Forelimb muscle (tissue), 1 donor: Measurements from ENCODE around the gene ENDOD1. TPM values are rescaled to one million over a fixed set of nuclear protein-coding genes. Genes with fewer than 3 reads are reported as not detected.

ENCODE experiments used
- DNase-seq: peaks from one replicate; pipeline ENCODE4 v3.0.0-alpha.2; 2013; ENCODE audit warnings: low read depth
- polyA plus RNA-seq: library from polyadenylated mRNA; unstranded; fragments of 120-200 nt; gene quantifications from one replicate; pipeline ENCODE4 v1.2.1, GENCODE V29; 2013; ENCODE audit not compliant: insufficient read length

Gene ENDOD1
- polyA plus RNA-seq, 1 donor = 61.0 TPM

- no peak for DNase-seq
Observed at GRCh38 chr11:95076416-95076815, 13.2 kb upstream of the ENDOD1 start.

GRCh38 chr11:95076981-95077380, 12.7 kb upstream of the ENDOD1 start:
- no peak for DNase-seq

- DNase-seq = no peak
Observed at GRCh38 chr11:95078526-95078925, 11.1 kb upstream of the ENDOD1 start.

GRCh38 chr11:95081010-95081409, 8.6 kb upstream of the ENDOD1 start:
- no peak for DNase-seq

GRCh38 chr11:95081412-95081811, 8.2 kb upstream of the ENDOD1 start:
- DNase-seq = no peak

GRCh38 chr11:95082576-95083001, 7.1 kb upstream of the ENDOD1 start:
- DNase-seq = no peak

GRCh38 chr11:95084509-95084908, 5.1 kb upstream of the ENDOD1 start:
- DNase-seq = no peak

GRCh38 chr11:95085117-95085816, 4.4 kb upstream of the ENDOD1 start:
- no peak for DNase-seq

GRCh38 chr11:95086151-95086550, 3.5 kb upstream of the ENDOD1 start:
- no peak for DNase-seq

- DNase-seq = no peak
Observed at GRCh38 chr11:95086836-95087570, 2.6 kb upstream of the ENDOD1 start.

GRCh38 chr11:95088946-95089619, 563 bp upstream of the ENDOD1 start:
- no peak for DNase-seq

GRCh38 chr11:95091663-95092180, 2.1 kb downstream of the ENDOD1 start:
- no peak for DNase-seq

GRCh38 chr11:95092549-95093324, 3.1 kb downstream of the ENDOD1 start:
- DNase-seq = no peak

- DNase-seq = no peak
Observed at GRCh38 chr11:95093548-95093947, 3.9 kb downstream of the ENDOD1 start.

- DNase-seq = no peak
Observed at GRCh38 chr11:95095858-95096587, 6.4 kb downstream of the ENDOD1 start.

GRCh38 chr11:95097209-95097608, 7.6 kb downstream of the ENDOD1 start:
- no peak for DNase-seq

GRCh38 chr11:95098826-95099225, 9.2 kb downstream of the ENDOD1 start:
- DNase-seq = no peak

GRCh38 chr11:95100191-95100648, 10.6 kb downstream of the ENDOD1 start:
- no peak for DNase-seq

- DNase-seq = no peak
Observed at GRCh38 chr11:95100856-95101507, 11.3 kb downstream of the ENDOD1 start.

GRCh38 chr11:95101935-95102334, 12.3 kb downstream of the ENDOD1 start:
- no peak for DNase-seq
